ENCODE results near the gene ATCAY.

ATCAY gene, protein sequence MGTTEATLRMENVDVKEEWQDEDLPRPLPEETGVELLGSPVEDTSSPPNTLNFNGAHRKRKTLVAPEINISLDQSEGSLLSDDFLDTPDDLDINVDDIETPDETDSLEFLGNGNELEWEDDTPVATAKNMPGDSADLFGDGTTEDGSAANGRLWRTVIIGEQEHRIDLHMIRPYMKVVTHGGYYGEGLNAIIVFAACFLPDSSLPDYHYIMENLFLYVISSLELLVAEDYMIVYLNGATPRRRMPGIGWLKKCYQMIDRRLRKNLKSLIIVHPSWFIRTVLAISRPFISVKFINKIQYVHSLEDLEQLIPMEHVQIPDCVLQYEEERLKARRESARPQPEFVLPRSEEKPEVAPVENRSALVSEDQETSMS

DNA sequence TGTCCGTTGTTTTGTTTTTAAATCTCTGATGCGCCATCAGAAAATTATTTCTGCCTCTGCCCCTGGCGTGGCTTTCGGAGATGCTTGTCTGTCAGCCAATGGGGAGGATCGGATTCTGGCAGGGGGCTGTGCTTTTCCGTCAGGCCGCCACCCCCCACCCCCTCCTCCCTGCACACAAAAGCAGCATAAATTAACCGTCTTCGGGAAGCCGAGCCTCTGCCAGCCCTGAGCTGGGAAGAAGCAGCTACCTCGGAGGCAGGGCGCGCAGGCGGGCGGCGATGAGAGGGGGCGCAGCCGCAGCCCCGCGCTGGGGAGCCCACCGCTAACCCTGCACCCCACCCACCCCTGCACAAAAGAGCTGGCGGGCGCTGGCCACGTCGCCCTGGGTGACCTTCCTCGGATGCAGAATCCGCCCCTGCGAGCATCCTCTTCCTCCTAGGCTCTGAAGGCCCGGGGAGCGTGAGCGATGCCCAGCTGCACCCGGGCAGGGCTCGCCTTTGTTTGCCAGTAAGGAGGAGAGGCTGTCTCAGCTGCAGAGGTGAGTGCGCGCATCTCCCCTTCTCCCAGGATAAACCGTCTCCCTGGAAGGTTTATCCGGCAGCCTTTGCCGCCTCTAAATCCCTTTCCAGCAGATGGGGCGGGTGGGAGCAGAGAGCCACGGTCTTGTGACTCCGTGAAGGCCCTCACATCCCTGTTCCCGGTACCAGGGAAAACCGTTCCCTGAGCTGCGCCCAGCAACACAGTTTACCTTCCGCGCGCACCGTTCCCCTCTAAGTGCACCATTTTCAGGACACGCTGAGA lies at the start of gene ATCAY:
TSS of gene ATCAY (plus strand) at position 215 of the 801 bp plus-strand sequence. CDS start 5,083 bp downstream, outside the sequence.
- peak; percentile 42 for DNase-seq

DNA sequence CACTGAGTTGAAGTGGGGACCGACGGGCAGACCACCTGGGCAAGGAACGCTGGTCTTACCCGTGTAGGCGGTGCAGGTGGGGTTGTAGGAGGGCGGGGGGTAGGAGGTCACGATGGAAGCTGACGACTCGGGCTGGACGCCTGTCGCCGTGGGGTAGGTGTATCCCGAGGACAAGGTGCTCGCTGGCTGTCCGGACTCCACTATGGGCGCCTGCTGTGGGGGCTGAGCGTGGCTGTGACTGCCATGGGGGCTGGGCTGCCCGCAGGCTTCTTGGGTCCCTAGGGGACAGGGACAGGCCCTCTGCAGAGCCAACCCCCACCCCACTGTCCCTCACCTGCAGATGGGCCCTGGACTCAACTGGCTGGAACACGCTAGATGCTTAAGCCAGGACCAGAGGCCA lies 48.9 kb upstream of the ATCAY start:
- no peak for DNase-seq

DNA sequence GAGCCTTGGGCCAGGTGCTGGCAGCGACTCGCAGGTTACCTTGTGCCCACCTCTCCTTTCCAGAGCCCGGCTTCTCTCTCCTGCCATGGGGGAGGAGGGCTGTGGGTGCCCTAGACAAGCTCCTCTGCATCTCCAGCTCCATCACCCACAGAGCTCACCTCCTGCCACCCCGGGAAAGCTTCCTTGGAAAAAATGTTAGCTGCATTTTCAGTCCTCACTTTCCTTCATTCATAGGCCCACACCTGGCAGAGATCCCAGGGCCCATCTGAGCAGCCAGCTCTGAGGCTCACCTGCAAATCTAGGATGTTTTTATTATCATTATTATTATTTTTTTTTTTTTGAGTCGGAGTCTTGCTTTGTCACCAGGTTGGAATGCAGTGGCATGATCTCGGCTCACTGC lies 48.5 kb upstream of the ATCAY start:
- no peak for DNase-seq

DNA sequence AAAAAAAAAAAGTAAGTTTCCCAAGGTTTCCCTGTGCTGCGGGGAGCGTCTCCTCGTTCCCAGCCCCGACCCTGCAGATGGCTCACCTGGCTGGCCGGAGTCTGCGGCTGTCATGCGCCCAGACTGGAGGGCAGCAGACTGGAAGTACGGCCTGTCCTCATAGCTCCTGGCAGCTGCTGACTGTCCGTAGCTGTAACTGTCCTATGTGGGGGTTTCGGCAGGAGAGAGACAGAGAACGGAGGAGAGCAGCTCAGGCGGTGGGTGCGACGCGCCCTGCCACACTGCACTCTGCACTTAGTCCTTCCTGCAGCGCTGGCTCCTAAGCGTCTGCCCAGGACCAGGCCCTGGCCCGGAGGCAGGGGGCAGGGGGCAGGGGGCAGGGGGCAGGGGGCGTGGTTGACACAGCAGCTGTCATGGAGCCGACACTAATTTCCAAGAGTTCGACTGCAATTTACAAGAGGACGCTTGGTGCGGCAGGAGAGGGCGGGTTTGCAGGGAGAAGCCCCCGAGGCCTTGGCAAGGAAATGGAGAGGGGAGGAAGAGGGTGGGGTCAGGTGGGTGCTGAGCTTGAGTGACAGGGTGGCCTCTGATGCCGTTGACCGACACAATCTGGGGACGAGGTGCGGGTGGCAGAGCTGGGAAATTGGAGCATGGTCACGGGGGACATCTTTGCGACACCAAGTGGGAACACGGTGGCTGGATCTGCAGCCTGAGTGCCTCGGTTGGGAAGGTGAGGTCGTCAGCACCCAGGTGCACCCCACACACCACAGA lies 46.7 kb upstream of the ATCAY start:
- no peak for DNase-seq

DNA sequence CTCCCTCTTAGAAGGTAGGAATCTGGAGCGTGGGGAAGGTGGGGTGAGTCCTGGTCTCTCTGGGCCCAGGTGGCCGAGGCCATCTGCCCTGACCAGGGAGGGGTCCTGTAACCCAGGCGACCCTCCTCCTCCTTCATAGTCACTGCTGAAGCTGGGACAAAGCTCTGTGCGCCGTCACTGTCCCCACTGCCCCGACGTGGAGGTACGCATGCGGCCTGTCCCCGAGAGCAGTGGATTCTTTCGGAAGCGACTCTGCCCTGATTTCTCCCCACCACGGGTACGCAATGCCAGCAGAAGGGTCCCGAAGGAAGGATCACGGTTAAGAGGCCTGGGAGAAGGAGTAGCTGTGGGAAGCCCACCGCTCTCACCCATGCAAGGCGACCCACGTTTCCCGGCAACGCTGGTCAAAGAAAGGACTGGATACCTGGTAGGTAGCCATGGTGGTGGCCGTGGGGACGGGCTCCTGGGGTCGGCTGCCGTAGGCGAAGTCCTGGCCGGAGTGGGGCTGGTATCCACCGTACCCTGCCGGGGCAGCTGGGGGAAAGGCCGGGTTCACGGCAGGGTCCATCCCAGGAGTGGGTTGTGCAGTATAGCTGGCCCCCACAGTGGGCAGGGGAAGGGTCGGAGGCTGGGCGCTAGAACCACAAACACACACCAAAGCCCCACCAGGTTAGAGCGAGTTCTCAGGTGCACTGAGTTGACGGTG lies 46.0 kb upstream of the ATCAY start:
- no peak for DNase-seq

DNA sequence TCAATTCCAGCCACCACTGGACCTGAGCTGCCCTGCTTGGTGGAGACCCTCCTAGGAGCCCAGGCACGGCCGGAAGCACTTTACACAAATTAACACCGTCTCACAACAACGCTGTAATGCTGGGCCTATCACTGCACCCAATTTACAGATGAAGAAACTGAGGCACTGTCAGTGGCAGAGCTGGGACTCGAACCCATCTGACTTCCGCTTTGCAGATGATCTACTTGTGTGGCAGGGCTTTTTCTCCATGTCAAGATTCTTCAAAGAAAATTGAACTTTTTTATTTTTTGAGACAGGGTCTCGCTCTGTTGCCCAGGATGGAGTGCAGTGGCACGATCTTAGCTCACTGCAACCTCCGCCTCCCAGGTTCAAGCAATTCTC lies 45.4 kb upstream of the ATCAY start:
- DNase-seq: no peak

DNA sequence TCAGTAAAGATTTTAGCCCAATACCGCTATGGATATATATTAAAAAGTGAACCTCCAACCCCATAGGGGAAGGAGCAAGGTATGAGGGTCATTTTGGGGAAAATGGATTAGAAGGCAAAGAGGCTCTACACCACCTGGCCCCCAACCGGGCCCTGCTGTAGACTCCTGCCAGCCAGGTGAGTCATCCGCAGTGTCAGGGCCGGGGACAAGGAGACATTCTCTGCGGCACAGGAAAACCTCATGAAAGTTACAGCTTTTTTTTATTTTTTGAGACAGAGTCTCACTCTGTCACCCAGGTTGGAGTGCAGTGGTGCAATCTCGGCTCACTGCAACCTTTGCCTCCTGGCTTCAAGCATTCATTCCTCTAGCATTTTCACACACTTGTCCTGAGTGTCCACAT lies 43.6 kb upstream of the ATCAY start:
- no peak for DNase-seq

DNA sequence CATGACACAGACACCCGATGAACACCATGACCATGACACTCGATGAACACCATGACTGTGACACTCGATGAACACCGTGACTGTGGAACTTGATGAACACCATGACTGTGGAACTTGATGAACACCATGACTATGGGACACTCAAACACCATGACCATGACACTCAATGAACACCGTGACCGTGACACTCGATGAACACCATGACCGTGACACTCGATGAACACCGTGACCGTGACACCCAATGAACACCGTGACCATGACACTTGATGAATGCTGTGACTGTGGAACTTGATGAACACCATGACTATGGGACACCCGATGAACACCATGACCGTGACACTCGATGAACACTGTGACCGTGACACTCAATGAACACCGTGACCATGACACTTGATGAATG lies 43.2 kb upstream of the ATCAY start:
- no peak for DNase-seq

DNA sequence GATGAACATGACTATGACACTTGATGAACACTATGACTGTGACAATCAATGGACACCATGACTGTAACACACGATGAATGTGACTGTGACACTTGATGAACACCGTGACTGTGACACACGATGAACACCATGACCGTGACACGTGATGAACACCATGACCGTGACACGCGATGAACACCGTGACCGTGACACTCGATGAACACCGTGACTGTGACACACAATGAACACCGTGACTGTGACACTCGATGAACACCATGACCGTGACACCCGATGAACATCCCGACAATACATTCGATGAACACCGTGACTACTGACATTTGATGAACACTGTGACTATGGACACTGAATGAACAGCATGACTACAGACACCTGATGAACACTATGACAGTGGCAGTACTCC lies 42.6 kb upstream of the ATCAY start:
- no peak for DNase-seq

DNA sequence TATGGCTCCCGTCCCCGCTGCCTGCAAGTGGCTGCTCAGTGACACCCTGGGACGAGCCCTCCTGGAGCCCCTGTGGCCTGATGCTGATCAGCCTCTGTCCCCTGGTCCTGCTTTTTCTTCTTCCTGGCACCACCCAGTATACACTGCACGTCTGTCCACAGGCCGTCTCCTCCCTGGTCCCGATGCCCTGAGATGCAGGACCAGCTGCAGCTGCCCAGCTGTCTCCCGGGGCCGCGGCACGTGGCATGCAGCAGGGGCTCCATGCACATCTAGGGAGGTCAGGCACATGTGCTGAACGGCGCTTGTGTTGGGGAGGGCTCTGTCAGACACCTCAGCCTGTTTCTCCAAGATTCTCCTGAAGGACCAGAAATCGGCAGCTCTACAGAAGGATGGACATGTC lies 41.8 kb upstream of the ATCAY start:
- DNase-seq: no peak

DNA sequence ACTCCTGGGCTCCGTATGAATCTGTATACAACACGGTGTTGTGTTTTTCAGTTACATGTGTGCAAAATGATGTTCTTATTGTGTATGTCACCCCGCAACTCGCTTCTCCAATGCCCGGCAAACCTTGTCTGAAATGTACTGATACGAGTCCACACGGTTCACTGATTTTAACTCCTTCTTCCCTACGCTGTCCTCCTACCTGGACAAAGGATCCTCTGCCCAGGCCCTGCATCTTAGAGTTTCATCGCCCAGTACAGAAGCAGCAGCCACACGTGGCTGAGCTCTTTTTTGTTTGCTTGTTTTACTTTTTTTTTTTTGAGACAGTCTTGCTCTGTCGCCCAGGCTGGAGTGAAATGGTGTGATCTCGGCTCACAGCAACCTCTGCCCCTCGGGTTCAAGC lies 40.5 kb upstream of the ATCAY start:
- no peak for DNase-seq

DNA sequence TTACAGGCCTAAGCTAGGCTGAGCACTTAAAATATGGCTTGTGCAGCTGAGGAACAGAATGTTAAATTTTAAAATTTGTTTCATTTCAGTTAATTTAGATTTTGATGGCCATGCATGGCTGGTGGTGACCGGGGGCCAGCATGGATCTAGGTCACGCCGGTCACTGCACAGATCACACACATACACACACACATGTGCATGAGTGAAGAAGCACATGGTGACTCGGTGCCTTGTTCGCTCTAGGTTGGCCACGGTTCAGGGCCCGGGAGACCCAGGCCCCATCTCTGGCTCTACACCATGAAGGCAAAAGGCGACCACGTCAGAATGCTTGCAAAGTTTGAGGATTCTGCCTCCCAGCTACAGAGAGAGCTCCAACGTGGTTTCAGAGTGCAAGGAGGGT lies 39.7 kb upstream of the ATCAY start:
- no peak for DNase-seq

DNA sequence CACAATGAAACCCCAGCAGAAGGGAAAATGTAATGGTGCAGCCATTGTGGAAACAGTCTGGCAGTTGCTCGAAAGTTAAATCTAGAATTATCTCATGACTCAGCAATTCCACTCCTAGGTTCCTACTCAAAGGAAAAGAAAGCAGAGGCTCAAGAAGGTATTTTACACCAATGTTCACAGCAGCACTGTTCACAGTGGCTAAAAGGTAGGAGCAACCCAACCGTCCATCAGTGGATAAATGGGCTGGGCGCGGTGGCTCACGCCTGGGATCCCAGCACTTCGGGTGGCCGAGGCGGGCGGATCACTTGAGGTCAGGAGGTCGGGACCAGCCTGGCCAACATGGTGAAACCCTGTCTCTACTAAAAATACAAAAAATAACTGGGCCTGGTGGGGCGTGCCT lies 37.5 kb upstream of the ATCAY start:
- no peak for DNase-seq

DNA sequence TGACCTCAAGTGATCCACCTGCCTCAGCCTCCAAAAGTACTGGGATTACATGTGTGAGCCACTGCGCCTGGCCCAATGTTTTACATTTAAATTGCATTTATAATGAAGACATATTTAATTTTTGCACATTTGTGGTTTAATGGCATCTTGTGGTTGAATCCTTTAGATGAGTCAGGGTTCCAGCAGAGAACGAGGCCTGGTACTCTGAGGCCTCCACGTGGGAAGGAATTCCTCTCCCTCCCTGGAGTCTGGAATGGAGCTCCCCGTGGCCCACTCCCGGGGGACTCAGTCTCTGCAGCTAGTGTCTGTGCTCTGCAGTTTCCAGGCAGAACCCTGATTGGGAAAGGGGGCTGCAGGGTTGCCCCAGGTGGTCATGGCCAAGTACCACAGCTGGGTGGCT lies 35.9 kb upstream of the ATCAY start:
- DNase-seq: no peak

DNA sequence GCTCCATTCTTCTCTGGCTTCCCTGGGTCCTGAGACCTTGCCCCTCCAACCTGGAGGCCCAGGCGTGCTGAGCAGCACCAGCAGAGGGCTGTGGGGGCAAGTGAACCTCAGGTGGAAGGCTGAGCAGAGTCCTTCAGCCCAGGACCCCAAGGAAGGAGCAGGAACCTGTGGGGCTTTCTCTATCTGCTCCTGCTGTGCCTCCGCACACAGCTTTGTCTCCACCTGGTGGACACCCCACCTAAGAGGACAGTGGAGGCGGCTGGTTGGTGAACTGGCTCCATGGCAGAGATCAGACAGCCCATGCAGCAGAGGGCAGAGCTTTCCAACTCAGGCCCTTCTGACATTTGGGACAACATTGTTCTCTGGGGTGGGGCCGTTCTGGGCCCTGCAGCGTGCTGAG lies 31.4 kb upstream of the ATCAY start:
- DNase-seq: no peak

DNA sequence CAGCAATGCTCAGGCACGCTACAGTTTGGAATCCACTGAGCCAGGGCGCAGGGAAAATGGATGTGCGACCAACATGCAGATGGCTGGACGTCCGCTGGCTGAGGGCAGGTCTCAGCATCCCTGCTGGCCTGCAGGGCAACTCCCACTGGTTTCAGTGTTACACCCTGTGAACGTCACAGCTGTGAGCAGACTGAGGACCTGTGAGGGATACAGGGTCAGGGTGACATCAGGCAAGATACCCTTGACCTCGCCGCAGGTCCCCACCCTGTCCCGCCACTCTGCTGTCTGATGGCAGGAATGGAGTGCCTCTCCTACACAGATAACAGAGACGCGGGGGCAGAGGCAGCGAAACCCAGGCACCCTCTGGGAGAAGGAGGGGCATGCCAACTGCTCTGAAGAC lies 30.7 kb upstream of the ATCAY start:
- DNase-seq: no peak

DNA sequence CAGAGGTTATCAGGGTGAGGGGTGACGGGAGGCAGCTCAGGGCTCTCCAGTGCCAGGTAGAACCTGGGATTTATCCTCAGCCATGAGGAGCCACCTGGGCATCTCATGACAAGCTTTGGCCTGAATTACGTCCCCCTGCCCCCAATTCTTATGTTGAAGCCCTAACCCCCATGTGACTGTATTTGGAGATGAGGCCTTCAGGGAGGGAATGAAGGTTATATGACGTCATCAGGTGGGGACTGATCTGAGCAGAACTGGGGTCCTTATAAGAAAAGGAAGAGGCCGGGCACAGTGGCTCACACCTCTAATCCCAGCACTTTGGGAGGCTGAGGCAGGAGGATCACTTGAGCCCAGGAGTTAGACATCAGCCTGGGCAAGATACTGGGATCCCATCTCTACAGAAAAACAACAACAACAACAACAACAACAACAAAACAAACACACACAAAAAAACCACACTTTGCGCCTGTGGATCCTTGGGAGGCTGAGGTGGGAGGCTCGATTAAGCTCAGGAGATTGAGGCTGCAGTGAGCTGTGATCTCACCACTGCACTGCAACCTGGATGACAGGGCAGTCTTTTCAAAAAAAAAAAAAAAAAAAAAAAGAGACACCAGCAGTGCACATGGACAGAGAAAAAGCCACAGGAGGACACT lies 30.0 kb upstream of the ATCAY start:
- DNase-seq: no peak

DNA sequence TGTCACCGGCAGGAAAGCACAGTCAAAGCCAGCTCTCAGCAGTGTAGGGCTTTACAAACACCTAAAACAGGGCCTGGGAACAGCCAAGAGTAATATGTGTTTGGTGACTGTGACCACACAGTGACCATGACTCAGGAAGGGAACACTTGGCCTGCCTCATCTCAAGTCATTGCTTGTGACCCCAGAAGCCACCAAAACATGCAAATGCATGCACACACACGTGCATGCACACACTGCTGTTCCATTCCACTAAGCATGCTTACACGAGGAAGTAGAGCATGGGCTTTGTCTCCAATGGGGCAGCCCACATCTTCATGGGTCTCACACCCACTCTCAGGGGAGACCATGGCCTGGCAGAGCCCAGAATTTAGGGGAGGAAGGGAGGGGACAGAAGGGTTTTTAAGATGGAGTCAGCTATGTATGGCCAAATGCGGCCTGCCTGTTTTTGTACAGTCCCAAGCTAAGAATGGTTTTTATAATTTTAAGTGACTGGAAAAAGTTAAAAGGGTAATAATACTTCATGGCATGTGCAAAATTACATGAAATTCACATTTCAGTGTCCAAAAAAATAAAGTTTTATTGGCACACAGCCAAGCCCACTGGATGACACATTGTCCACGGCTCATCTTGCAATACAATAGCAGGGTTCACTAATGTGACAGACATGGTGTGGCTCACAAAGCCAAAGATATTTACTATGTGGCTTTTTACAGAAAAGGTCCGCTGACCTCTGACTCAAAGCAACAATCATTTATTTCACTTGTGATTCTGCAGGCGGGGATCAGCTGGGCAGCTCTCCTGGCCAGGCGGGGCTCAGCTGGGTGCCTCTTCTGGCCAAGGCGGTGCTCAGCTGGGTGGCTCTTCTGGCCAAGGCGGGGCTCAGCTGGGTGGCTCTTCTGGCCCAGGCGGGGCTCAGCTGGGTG lies 29.0 kb upstream of the ATCAY start:
- no peak for DNase-seq

DNA sequence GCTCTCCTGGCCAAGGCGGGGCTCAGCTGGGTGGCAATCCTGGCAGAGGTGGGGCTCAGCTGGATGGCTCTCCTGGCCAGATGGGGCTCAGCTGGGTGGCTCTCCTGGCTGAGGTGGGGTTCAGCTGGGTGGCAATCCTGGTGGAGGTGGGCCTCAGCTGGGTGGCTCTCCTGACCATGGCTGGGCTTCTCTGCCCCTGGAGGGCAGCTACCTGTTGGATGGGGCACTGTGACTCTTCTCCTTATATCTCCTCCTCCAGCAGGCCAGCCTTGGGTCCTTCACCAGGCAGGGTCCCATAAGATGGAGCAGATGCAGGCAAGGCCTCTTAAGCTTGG lies 28.3 kb upstream of the ATCAY start:
- no peak for DNase-seq

DNA sequence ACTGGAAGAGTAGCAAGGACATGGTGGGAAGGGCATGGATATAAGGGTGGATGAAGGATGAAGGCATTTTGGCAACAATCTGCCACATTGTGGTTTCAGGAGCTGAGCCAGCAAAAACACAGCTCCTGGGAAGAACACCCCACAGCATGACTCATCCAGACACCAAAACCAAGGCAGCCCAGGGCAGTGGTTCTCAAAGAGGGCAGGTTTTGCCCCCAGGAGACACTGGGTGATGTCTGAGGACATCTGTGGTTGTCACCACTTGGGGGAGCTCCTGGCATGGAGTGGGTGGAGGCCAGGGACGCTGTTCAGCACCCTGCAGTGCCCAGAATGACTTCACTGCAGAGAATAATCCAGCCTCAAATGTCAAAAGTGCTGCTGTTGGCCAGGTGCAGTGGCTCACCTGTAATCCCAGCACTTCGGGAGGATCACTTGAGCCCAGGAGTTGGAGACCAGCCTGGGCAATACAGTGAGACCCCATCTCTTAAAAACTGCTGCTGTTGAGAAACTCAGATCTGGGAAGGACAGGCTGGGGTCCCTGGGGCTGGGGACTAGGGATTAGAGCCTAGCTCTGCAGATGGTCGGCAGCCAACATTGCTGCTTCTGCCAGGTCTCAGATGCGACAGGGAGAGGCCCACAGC lies 27.8 kb upstream of the ATCAY start:
- DNase-seq: no peak

DNA sequence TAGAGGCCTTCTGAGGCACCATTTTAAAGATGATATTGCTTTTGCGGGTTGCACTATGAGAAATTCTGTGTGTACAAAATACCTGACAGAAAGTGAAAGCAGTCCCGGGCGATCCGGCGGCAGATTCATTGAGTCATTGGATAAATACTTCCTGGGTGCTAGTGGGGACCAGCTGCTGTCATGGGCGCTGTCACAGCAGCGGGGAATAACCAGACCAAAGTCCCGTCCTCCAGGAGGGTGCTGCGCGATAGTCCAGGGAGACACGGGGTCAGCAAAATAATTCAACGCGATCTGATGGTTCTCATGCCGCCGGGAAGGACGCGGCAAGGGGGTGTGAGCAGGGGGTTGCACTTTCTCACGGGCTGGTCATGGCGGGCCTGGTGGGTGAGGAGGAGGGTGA lies 25.2 kb upstream of the ATCAY start:
- DNase-seq: no peak

Measured in NCI-H524 treated with DMSO at 0.1 percent for 48 hours (cell line).